GM18909 (cell line): ENCODE measurements around the gene R3HDM2.

ENCODE experiments used
- ATAC-seq: cut with Tn5 transposase; IDR thresholded peaks from one replicate; pipeline ENCODE4 v1.9.1; 2021; ENCODE audit warnings: mild to moderate bottlenecking; ENCODE audit not compliant: unreplicated experiment, poor library complexity

Gene R3HDM2

GRCh38 chr12:57467915-57468314 lies 37.1 kb upstream of the R3HDM2 start:
- ATAC-seq = no peak

GRCh38 chr12:57467212-57467874 lies 36.5 kb upstream of the R3HDM2 start:
- no peak for ATAC-seq

GRCh38 chr12:57465747-57466505 lies 35.1 kb upstream of the R3HDM2 start:
- ATAC-seq = no peak

GRCh38 chr12:57465030-57465746 lies 34.3 kb upstream of the R3HDM2 start:
- ATAC-seq = no peak

GRCh38 chr12:57464569-57464968 lies 33.7 kb upstream of the R3HDM2 start:
- no peak for ATAC-seq

GRCh38 chr12:57462912-57463253 lies 32.0 kb upstream of the R3HDM2 start:
- ATAC-seq = no peak

GRCh38 chr12:57462251-57462911 lies 31.5 kb upstream of the R3HDM2 start:
- ATAC-seq = peak; percentile 69

GRCh38 chr12:57461917-57462250 lies 31.0 kb upstream of the R3HDM2 start:
- no peak for ATAC-seq

- no peak for ATAC-seq
These were observed 30.6 kb upstream of the R3HDM2 start for GRCh38 chr12:57461276-57461916.

GRCh38 chr12:57460841-57461275 lies 30.0 kb upstream of the R3HDM2 start:
- no peak for ATAC-seq

GRCh38 chr12:57460468-57460784 lies 29.6 kb upstream of the R3HDM2 start:
- ATAC-seq = no peak

- no peak for ATAC-seq
These were observed 29.1 kb upstream of the R3HDM2 start, which contains the start of gene GLI1 for GRCh38 chr12:57459750-57460467. Gene GLI1 (plus strand): TSS chr12:57459785. CDS start chr12:57463692, 3,907 bp downstream.

- peak; percentile 69 for ATAC-seq
These were observed 28.4 kb upstream of the R3HDM2 start for GRCh38 chr12:57459055-57459749.

GRCh38 chr12:57458665-57459054 lies 27.8 kb upstream of the R3HDM2 start:
- no peak for ATAC-seq

GRCh38 chr12:57456737-57457490 lies 26.1 kb upstream of the R3HDM2 start:
- ATAC-seq = no peak

GRCh38 chr12:57456145-57456700 lies 25.4 kb upstream of the R3HDM2 start:
- ATAC-seq = peak; percentile 37

- ATAC-seq = no peak
These were observed 24.7 kb upstream of the R3HDM2 start for GRCh38 chr12:57455374-57456144.
